ENCODE results near the gene ANAPC10.

ANAPC10 gene

DNA sequence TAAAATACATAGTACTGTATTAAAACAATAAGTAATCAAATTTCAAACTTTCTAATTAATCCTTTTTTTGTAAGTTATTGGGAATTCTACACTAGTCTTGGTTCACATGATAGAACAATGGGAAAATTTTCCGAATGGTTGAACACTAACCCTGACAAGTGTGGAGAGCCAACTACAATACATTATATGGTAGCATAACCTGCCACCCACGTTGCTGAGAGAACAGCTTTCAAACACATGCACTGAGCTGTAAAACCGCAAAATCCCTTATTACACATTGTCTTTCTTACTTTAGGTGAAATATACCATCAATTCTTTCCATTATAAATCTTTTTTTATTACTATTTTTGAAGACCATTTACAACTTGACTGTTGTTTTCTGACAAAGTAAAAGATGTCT is 54.7 kb downstream of the ANAPC10 start:
- Histone ChIP-seq H3K9ac (no peak overlapping the region), H3K4me1 (no peaks in the 10 kb centered on the region), H3K4me2 (ENCODE audit: low read length) (no peak overlapping the region), H3K4me3 (ENCODE audit: low read depth, low read length) (no peak overlapping the region), H3K27me3 (ENCODE audit: control insufficient read depth, insufficient read depth, low read length) (no peaks in the 10 kb centered on the region), H3K79me2 (no peaks in the 10 kb centered on the region), H3K36me3 (ENCODE audit: control insufficient read depth, insufficient read depth, low read length) (no peaks in the 10 kb centered on the region), H2AFZ (no peak overlapping the region), H3K9me3 (ENCODE audit: control insufficient read depth, low read length) (no peaks in the 10 kb centered on the region), H3K27ac (no peak overlapping the region)
- TF ChIP-seq, protein P1, sequence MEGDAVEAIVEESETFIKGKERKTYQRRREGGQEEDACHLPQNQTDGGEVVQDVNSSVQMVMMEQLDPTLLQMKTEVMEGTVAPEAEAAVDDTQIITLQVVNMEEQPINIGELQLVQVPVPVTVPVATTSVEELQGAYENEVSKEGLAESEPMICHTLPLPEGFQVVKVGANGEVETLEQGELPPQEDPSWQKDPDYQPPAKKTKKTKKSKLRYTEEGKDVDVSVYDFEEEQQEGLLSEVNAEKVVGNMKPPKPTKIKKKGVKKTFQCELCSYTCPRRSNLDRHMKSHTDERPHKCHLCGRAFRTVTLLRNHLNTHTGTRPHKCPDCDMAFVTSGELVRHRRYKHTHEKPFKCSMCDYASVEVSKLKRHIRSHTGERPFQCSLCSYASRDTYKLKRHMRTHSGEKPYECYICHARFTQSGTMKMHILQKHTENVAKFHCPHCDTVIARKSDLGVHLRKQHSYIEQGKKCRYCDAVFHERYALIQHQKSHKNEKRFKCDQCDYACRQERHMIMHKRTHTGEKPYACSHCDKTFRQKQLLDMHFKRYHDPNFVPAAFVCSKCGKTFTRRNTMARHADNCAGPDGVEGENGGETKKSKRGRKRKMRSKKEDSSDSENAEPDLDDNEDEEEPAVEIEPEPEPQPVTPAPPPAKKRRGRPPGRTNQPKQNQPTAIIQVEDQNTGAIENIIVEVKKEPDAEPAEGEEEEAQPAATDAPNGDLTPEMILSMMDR (IDR thresholded peaks at IDR 0.05): no peak

DNA sequence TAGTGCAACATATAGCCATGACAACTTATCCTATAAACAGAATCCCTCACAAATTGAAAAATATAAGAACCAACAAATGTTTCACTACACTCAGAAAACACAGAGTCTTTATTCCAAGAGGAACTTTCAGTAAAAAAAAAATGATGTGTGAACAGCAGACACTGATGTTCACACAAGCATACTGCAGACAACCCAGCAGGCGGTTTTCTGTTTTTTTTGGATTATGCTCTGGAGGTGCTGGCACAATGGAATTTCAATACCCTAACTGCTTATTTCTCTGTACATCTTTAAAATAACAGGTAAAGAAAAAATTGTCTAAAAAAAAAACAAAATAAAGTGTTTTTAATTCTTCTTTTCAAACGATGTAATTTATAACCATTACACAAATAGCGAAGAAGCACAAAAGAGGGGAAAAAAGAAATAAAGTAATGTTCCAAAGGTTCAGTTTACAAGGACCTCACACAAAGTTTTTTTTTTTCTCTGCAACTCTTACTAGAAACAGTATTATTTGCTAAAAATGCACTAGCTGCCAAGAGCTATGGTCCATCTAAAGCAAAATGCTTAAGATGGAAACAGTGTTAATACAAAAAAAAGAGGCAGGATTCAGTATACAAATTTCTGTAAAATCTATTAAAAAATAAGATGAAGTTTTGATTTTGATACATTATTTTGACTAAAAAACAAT is 55.3 kb downstream of the ANAPC10 start:
- no peak overlapping the region for H3K27ac ChIP-seq
- no peaks in the 10 kb centered on the region for H3K36me3 ChIP-seq (ENCODE audit: control insufficient read depth, insufficient read depth, low read length)
- H3K9me3 ChIP-seq (ENCODE audit: control insufficient read depth, low read length): no peaks in the 10 kb centered on the region
- no peaks in the 10 kb centered on the region for H3K27me3 ChIP-seq (ENCODE audit: control insufficient read depth, insufficient read depth, low read length)
- H2AFZ ChIP-seq: no peak overlapping the region
- H3K79me2 ChIP-seq: no peaks in the 10 kb centered on the region
- H3K4me3 ChIP-seq (ENCODE audit: low read depth, low read length): no peak overlapping the region
- TF ChIP-seq, protein P1 (IDR thresholded peaks at IDR 0.05): no peak
- H3K4me2 ChIP-seq (ENCODE audit: low read length): no peak overlapping the region
- H3K9ac ChIP-seq: no peak overlapping the region
- H3K4me1 ChIP-seq: no peaks in the 10 kb centered on the region

DNA sequence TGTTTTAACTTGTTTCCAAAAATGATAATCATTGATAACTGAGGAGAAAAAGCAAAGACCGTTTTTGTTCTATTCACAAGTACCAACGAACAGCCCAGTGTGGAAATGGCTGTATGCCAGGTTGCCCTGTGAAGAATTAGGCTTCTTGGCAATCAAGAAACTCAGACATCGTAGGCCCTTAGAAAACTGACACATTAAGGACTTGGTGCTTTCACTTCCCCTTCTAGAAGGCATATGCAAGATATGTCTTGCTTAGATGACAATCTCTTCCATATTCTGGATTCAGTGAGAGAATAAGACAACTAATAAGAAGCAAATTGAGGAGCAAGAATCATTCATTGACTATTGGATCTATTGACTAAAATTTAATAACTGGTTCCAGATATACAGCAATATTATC is 56.6 kb downstream of the ANAPC10 start:
- Histone ChIP-seq H3K9ac (no peak overlapping the region), H3K4me3 (ENCODE audit: low read depth, low read length) (no peak overlapping the region), H3K9me3 (ENCODE audit: control insufficient read depth, low read length) (no peaks in the 10 kb centered on the region), H3K4me2 (ENCODE audit: low read length) (no peak overlapping the region), H3K36me3 (ENCODE audit: control insufficient read depth, insufficient read depth, low read length) (no peaks in the 10 kb centered on the region), H2AFZ (no peak overlapping the region), H3K4me1 (no peaks in the 10 kb centered on the region), H3K27me3 (ENCODE audit: control insufficient read depth, insufficient read depth, low read length) (no peaks in the 10 kb centered on the region), H3K79me2 (no peaks in the 10 kb centered on the region), H3K27ac (no peak overlapping the region)
- TF ChIP-seq, protein P1 (IDR thresholded peaks at IDR 0.05): no peak

DNA sequence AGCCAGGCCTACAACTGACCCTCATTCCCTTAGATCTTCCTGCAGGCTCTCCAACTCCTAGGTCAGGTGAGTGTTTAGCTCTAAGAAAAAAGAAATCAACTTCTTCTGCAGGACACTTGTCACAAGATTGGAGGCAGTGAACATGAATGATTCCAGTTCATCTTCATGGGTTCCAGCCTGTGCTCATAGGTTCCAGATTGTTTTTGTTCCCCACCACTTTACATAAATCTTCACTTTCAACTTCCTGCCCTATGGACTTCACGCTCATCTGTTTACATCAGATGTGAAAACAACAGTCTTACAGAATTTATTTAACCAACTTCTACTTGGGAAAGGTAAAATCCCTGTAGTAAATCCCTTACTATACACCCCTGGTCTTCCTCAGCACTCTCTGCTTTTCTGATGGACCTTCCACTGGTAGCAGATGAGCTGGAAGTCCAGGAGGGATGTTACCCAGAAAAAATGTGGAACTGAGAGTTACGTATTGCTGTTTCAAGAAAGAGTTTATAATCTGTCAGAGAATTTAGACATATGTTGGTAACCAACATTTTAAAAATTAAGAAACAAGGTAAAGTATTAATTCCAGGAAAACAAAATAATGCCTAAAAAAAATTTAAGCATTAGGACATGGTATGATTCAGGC is 62.4 kb downstream of the ANAPC10 start:
- no peaks in the 10 kb centered on the region for H3K79me2 ChIP-seq

More for the DNA sequence above, 62.4 kb downstream of the ANAPC10 start:
- H3K4me1 ChIP-seq: no peaks in the 10 kb centered on the region
- no peak overlapping the region for H3K4me2 ChIP-seq (ENCODE audit: low read length)
- TF ChIP-seq, protein P1 (IDR thresholded peaks at IDR 0.05): no peak
- no peak overlapping the region for H3K4me3 ChIP-seq (ENCODE audit: low read depth, low read length)
- H2AFZ ChIP-seq: no peak overlapping the region
- H3K36me3 ChIP-seq (ENCODE audit: control insufficient read depth, insufficient read depth, low read length): no peaks in the 10 kb centered on the region
- no peak overlapping the region for H3K9ac ChIP-seq
- H3K27ac ChIP-seq: no peak overlapping the region
- H3K27me3 ChIP-seq (ENCODE audit: control insufficient read depth, insufficient read depth, low read length): no peaks in the 10 kb centered on the region
- H3K9me3 ChIP-seq (ENCODE audit: control insufficient read depth, low read length): no peaks in the 10 kb centered on the region
